GM12878 (cell line): ENCODE results near the gene CD63. TPM values are rescaled to one million over a fixed set of nuclear protein-coding genes. Genes with fewer than 3 reads are reported as not detected.

Experiments used
- ATAC-seq: fragments of 200-7000 bp; cut with Tn5 transposase; 3 replicates; pipeline ENCODE4 v1.9.1; 2020; ENCODE audit warnings: mild to moderate bottlenecking, moderate library complexity
- BruUV-seq: library from RNA; stranded (reverse); fragments of 400-500 nt; replicated peaks from 2 replicates; lab custom pipeline; 2021; lab: Mats Ljungman, UMichigan
- CTCF ChIA-PET: fragments of 300-600 bp; sonication (Branson Sonifier 250); formaldehyde crosslinking; extraction: SDS; loops from one replicate; lab custom pipeline; 2021; ENCODE audit warnings: inconsistent platforms; lab: Yijun Ruan, JAX
- POLR2A ChIA-PET: fragments of 350-600 bp; formaldehyde crosslinking; extraction: SDS; loops from one replicate; lab custom pipeline; 2021; ENCODE audit warnings: inconsistent platforms; lab: Charles Lee
- RAD21 ChIA-PET: fragments of 300-600 bp; sonication (Branson Sonifier 250); formaldehyde crosslinking; loops from one replicate; lab custom pipeline; 2023; ENCODE audit warnings: antibody characterized with exemption; ENCODE audit not compliant: unreplicated experiment; lab: Charles Lee
- SMC1A ChIA-PET: fragments of 300-600 bp; sonication (Branson Sonifier 250); formaldehyde crosslinking; loops from one replicate; lab custom pipeline; 2023; ENCODE audit not compliant: unreplicated experiment, uncharacterized antibody; lab: Charles Lee
- DNase-seq: peaks from one replicate; pipeline ENCODE4 v3.0.0-alpha.2; 2011; ENCODE audit warnings: low read depth, low spot score
- FAIRE-seq: peaks from 3 replicates; lab custom pipeline; 2011; peaks lifted over from hg19 to GRCh38; lab: Jason Lieb, UNC
- H2AFZ ChIP-seq: 2 replicates; pipeline ENCODE4 v1.6.0; 2011; ENCODE audit warnings: low read depth, low read length, control low read depth; ENCODE audit not compliant: control insufficient read depth
- H3K27ac ChIP-seq: 2 replicates; pipeline ENCODE4 v1.5.1; 2011; ENCODE audit warnings: control low read depth; ENCODE audit not compliant: control insufficient read depth, insufficient read depth
- H3K27me3 ChIP-seq, 2 experiments: replicated peaks in 1 of 2; 2 replicates each; pipeline versions ENCODE4 v1.6.0 to v1.6.1; 2011; ENCODE audit warnings: low read length in 1 of 2; ENCODE audit not compliant: control insufficient read depth in 2 of 2, insufficient read depth in 2 of 2
- H3K36me3 ChIP-seq, 2 experiments: 2 replicates each; pipeline ENCODE4 v1.5.1; 2011; ENCODE audit warnings: low read length in 1 of 2; ENCODE audit not compliant: control insufficient read depth in 2 of 2, insufficient read depth in 2 of 2
- H3K4me1 ChIP-seq: 2 replicates; pipeline ENCODE4 v1.6.1; 2011; ENCODE audit warnings: mild to moderate bottlenecking, low read length, moderate library complexity, mixed read lengths; ENCODE audit not compliant: control insufficient read depth, insufficient read depth
- H3K4me2 ChIP-seq: 2 replicates; pipeline ENCODE4 v1.6.0; 2011; ENCODE audit warnings: control low read depth; ENCODE audit not compliant: control insufficient read depth, insufficient read depth
- H3K4me3 ChIP-seq: fragments of 200-600 bp; sonication (generic); 2 replicates; pipeline ENCODE4 v1.5.1; 2016
- H3K79me2 ChIP-seq: 2 replicates; pipeline ENCODE4 v1.6.0; 2011; ENCODE audit warnings: low read length; ENCODE audit not compliant: control insufficient read depth, insufficient read depth
- H3K9ac ChIP-seq: 2 replicates; pipeline ENCODE4 v1.8.0; 2011; ENCODE audit warnings: low read length, control low read depth, mixed read lengths; ENCODE audit not compliant: control insufficient read depth, insufficient read depth
- H3K9me3 ChIP-seq: replicated peaks from 3 replicates; pipeline ENCODE4 v1.5.1; 2011; ENCODE audit warnings: mild to moderate bottlenecking, low read length; ENCODE audit not compliant: control insufficient read depth, insufficient read depth
- H4K20me1 ChIP-seq: 2 replicates; pipeline ENCODE4 v1.6.0; 2011; ENCODE audit not compliant: control insufficient read depth, insufficient read depth
- CREB1 ChIP-seq: IDR thresholded peaks from 2 replicates; pipeline ENCODE4 v1.6.1; 2012; ENCODE audit warnings: low read depth, mild to moderate bottlenecking, inconsistent platforms
- CREM ChIP-seq: IDR thresholded peaks from 2 replicates; pipeline ENCODE4 v1.6.1; 2014; ENCODE audit warnings: antibody characterized with exemption, low read depth
- EED ChIP-seq: sonication (generic); IDR thresholded peaks from 2 replicates; pipeline ENCODE4 v1.6.1; 2016; ENCODE audit warnings: antibody characterized with exemption, low read depth
- NBN ChIP-seq: fragments of 450-650 bp; IDR thresholded peaks from 2 replicates; pipeline ENCODE4 v1.6.1; 2016
- NFXL1 ChIP-seq: fragments of 450-650 bp; IDR thresholded peaks from 2 replicates; pipeline ENCODE4 v1.6.1; 2017; ENCODE audit warnings: antibody characterized with exemption, mild to moderate bottlenecking, borderline replicate concordance
- NR2C2 ChIP-seq: IDR thresholded peaks from 2 replicates; pipeline ENCODE4 v1.6.1; 2011; ENCODE audit warnings: borderline replicate concordance, low read depth; ENCODE audit not compliant: control insufficient read depth, insufficient read length
- POLR2A ChIP-seq: IDR thresholded peaks from 2 replicates; pipeline ENCODE4 v1.6.1; 2011; ENCODE audit warnings: low read depth, mild to moderate bottlenecking, low read length
- RAD51 ChIP-seq: fragments of 450-650 bp; IDR thresholded peaks from 2 replicates; pipeline ENCODE4 v1.6.1; 2016; ENCODE audit warnings: moderate library complexity, mild to moderate bottlenecking, inconsistent platforms
- RBBP5 ChIP-seq: fragments of 200-600 bp; sonication (generic); conservative IDR thresholded peaks from 2 replicates; pipeline ENCODE4 v1.6.1; 2016
- SMAD1 ChIP-seq: fragments of 450-650 bp; IDR thresholded peaks from 2 replicates; pipeline ENCODE4 v1.6.1; 2018; ENCODE audit warnings: mild to moderate bottlenecking, low read depth; ENCODE audit not compliant: partially characterized antibody
- SREBF2 ChIP-seq: IDR thresholded peaks from 2 replicates; pipeline ENCODE4 v1.6.1; 2012; ENCODE audit warnings: mild to moderate bottlenecking, low read length
- SUPT20H ChIP-seq: IDR thresholded peaks from 2 replicates; pipeline ENCODE4 v1.6.1; 2011; ENCODE audit warnings: low read depth, mild to moderate bottlenecking, low read length, moderate library complexity, borderline replicate concordance; ENCODE audit not compliant: control insufficient read depth
- TBL1XR1 ChIP-seq: IDR thresholded peaks from 2 replicates; pipeline ENCODE4 v1.6.1; 2012; ENCODE audit warnings: low read depth, low read length, improper control_type of control experiment
- ZSCAN29 ChIP-seq: fragments of 450-650 bp; IDR thresholded peaks from 2 replicates; pipeline ENCODE4 v1.6.1; 2017; ENCODE audit warnings: mild to moderate bottlenecking, moderate library complexity
- WGBS: methylation state at CpG from one replicate; pipeline ENCODE4 v1.1.6; 2016; ENCODE audit warnings: low lambda C conversion rate; ENCODE audit not compliant: insufficient replicate concordance, insufficient coverage; ENCODE audit errors: missing lambda C conversion rate; 5-methylcytosine and 5-hydroxymethylcytosine counted together
- in situ Hi-C: fragments of 300-500 bp; cut with MboI; formaldehyde crosslinking; loops from 9 replicates; pipeline ENCODE4 v1.14.3; 2018; ENCODE audit warnings: mixed read lengths
- intact Hi-C: fragments of 100-400 bp; cut with micrococcal nuclease; formaldehyde crosslinking; loops from one replicate; pipeline ENCODE4 v1.14.2; 2022; ENCODE audit not compliant: unreplicated experiment
- polyA plus RNA-seq, 11 experiments: library from polyadenylated mRNA; depleted of rRNA in 4 of 11; unstranded in 6 of 11; stranded (reverse) in 5 of 11; fragments of >200 nt; fragmentation: Nextera tagmentation in 4 of 11; fragmentation: Illumina TruSeq in 1 of 11; extraction: Ambion mirVana in 4 of 11; extraction: Trizol in 1 of 11; gene quantifications; 1 replicate in 1 of 11; 2 replicates in 10 of 11; pipeline versions ENCODE4 v1.2.1 to v1.2.3, GENCODE V29; 2011 to 2016; ENCODE audit warnings: inconsistent platforms in 2 of 11, missing spikeins in 2 of 11, low read depth in 1 of 11
- total RNA-seq, 4 experiments: library from RNA; depleted of rRNA in 3 of 4; stranded (reverse); fragments of >200 nt in 3 of 4; fragmentation: Illumina TruSeq in 1 of 4; extraction: Trizol in 1 of 4; gene quantifications; 2 replicates each; pipeline versions ENCODE4 v1.2.1 to v1.2.3, GENCODE V29; 2013 to 2021
- TF ChIP-seq, protein P1 (sequence below): fragments of 450-650 bp; conservative IDR thresholded peaks from 2 replicates; pipeline ENCODE4 v1.6.1; 2017; ENCODE audit warnings: mild to moderate bottlenecking, moderate library complexity
- TF ChIP-seq, protein P2 (sequence below): fragments of 450-650 bp; IDR thresholded peaks from 2 replicates; pipeline ENCODE4 v1.6.1; 2016; ENCODE audit warnings: mild to moderate bottlenecking
- TF ChIP-seq, protein P3 (sequence below): fragments of 450-650 bp; formaldehyde crosslinking; IDR thresholded peaks from 2 replicates; pipeline ENCODE4 v1.4.0; 2022; ENCODE audit warnings: mild to moderate bottlenecking, moderate library complexity

Gene CD63
- total and polyA plus RNA-seq, 10 of the 15 experiments (the other 5 are each of a cell fraction or from before 2014, with no cell fraction given), result 147 to 220 (median 183) TPM

GRCh38 chr12:55695349-55695748, 33.5 kb downstream of the CD63 start (continued):
- TF ChIP-seq RBBP5 (no peak), POLR2A (no peak), TBL1XR1 (no peak)

GRCh38 chr12:55694651-55695050, 34.2 kb downstream of the CD63 start:
- no peak overlapping the region for H3K4me3 ChIP-seq
- H3K27me3 ChIP-seq, result no peaks in the 10 kb centered on the region
- no peak overlapping the region for H2AFZ ChIP-seq
- no peaks in the 10 kb centered on the region for H3K9me3 ChIP-seq
- ChIA-PET RAD21 (no interaction called here), SMC1A (no interaction called here), CTCF (no interaction called here), POLR2A (no interaction called here)
- FAIRE-seq (no peak), ATAC-seq (no peak), DNase-seq (no peak)
- H3K27ac ChIP-seq, result no peak overlapping the region
- no peaks in the 10 kb centered on the region for H4K20me1 ChIP-seq
- BruUV-seq, result no TSS peak
- no peaks in the 10 kb centered on the region for H3K36me3 ChIP-seq
- H3K9ac ChIP-seq, result no peak overlapping the region
- in situ Hi-C loops, result no loop called here
- H3K4me2 ChIP-seq, result no peak overlapping the region
- no peaks in the 10 kb centered on the region for H3K79me2 ChIP-seq
- intact Hi-C loops, result no loop called here
- 20% methylated on average over 4 of the region's 4 CpGs for WGBS
- no peaks in the 10 kb centered on the region for H3K4me1 ChIP-seq
- TF ChIP-seq, protein P1, sequence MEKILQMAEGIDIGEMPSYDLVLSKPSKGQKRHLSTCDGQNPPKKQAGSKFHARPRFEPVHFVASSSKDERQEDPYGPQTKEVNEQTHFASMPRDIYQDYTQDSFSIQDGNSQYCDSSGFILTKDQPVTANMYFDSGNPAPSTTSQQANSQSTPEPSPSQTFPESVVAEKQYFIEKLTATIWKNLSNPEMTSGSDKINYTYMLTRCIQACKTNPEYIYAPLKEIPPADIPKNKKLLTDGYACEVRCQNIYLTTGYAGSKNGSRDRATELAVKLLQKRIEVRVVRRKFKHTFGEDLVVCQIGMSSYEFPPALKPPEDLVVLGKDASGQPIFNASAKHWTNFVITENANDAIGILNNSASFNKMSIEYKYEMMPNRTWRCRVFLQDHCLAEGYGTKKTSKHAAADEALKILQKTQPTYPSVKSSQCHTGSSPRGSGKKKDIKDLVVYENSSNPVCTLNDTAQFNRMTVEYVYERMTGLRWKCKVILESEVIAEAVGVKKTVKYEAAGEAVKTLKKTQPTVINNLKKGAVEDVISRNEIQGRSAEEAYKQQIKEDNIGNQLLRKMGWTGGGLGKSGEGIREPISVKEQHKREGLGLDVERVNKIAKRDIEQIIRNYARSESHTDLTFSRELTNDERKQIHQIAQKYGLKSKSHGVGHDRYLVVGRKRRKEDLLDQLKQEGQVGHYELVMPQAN, result no peak
- TF ChIP-seq, protein P2, sequence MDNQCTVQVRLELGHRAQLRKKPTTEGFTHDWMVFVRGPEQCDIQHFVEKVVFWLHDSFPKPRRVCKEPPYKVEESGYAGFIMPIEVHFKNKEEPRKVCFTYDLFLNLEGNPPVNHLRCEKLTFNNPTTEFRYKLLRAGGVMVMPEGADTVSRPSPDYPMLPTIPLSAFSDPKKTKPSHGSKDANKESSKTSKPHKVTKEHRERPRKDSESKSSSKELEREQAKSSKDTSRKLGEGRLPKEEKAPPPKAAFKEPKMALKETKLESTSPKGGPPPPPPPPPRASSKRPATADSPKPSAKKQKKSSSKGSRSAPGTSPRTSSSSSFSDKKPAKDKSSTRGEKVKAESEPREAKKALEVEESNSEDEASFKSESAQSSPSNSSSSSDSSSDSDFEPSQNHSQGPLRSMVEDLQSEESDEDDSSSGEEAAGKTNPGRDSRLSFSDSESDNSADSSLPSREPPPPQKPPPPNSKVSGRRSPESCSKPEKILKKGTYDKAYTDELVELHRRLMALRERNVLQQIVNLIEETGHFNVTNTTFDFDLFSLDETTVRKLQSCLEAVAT, result no peak
- no peak for TF ChIP-seq ZSCAN29
- no peak for TF ChIP-seq NBN
- TF ChIP-seq POLR2A, result no peak
- no peak for TF ChIP-seq NR2C2
- no peak for TF ChIP-seq SUPT20H
- TF ChIP-seq NFXL1, result no peak
- no peak for TF ChIP-seq SREBF2
- TF ChIP-seq RAD51, result no peak
- TF ChIP-seq EED, result no peak
- no peak for TF ChIP-seq CREB1
- TF ChIP-seq, protein P3, sequence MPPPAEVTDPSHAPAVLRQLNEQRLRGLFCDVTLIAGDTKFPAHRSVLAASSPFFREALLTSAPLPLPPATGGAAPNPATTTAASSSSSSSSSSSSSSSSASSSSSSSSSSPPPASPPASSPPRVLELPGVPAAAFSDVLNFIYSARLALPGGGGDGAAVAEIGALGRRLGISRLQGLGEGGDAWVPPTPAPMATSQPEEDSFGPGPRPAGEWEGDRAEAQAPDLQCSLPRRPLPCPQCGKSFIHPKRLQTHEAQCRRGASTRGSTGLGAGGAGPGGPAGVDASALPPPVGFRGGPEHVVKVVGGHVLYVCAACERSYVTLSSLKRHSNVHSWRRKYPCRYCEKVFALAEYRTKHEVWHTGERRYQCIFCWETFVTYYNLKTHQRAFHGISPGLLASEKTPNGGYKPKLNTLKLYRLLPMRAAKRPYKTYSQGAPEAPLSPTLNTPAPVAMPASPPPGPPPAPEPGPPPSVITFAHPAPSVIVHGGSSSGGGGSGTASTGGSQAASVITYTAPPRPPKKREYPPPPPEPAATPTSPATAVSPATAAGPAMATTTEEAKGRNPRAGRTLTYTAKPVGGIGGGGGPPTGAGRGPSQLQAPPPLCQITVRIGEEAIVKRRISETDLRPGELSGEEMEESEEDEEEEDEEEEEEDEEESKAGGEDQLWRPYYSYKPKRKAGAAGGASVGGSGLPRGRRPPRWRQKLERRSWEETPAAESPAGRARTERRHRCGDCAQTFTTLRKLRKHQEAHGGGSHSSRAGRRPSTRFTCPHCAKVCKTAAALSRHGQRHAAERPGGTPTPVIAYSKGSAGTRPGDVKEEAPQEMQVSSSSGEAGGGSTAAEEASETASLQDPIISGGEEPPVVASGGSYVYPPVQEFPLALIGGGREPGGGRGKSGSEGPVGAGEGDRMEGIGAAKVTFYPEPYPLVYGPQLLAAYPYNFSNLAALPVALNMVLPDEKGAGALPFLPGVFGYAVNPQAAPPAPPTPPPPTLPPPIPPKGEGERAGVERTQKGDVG (CRISPR knock-in tag), result no peak
- TF ChIP-seq CREM, result no peak
- no peak for TF ChIP-seq SMAD1
